ENCODE results near the gene SSNA1.
A peak's percentile ranks its signal among the peaks of the same experiment; 100 is the strongest.

Gene SSNA1

GRCh38 chr9:137168904-137169856 lies 19.3 kb upstream of the SSNA1 start:
- DNase-seq = peak; percentile 91

- no peak for DNase-seq
These were observed 18.5 kb upstream of the SSNA1 start, which contains the start of gene LRRC26 for GRCh38 chr9:137169896-137170358. Gene LRRC26 (minus strand): TSS chr9:137170051. CDS start chr9:137169943, 108 bp downstream.

GRCh38 chr9:137170486-137171148 lies 17.9 kb upstream of the SSNA1 start:
- no peak for DNase-seq

GRCh38 chr9:137171149-137171900 lies 17.2 kb upstream of the SSNA1 start:
- DNase-seq = no peak

GRCh38 chr9:137172901-137173795 lies 15.3 kb upstream of the SSNA1 start:
- DNase-seq = peak; percentile 13

GRCh38 chr9:137173796-137174664 lies 14.4 kb upstream of the SSNA1 start:
- DNase-seq = no peak

- DNase-seq = no peak
These were observed 13.7 kb upstream of the SSNA1 start for GRCh38 chr9:137174722-137175293.

- DNase-seq = no peak
These were observed 13.0 kb upstream of the SSNA1 start for GRCh38 chr9:137175345-137175961.

- DNase-seq = peak; percentile 52
These were observed 11.9 kb upstream of the SSNA1 start for GRCh38 chr9:137176302-137177182.

GRCh38 chr9:137178201-137178938 lies 10.1 kb upstream of the SSNA1 start:
- no peak for DNase-seq

GRCh38 chr9:137178939-137179630 lies 9.4 kb upstream of the SSNA1 start:
- no peak for DNase-seq

- no peak for DNase-seq
These were observed 8.7 kb upstream of the SSNA1 start for GRCh38 chr9:137179761-137180160.

- no peak for DNase-seq
These were observed 8.0 kb upstream of the SSNA1 start for GRCh38 chr9:137180491-137180890.

- DNase-seq = no peak
These were observed 6.8 kb upstream of the SSNA1 start for GRCh38 chr9:137181680-137182079.

GRCh38 chr9:137182836-137183235 lies 5.6 kb upstream of the SSNA1 start:
- DNase-seq = no peak

- DNase-seq = no peak
These were observed 4.4 kb upstream of the SSNA1 start for GRCh38 chr9:137183980-137184595.

Data from NCI-H510A treated with DMSO at 0.1 percent for 48 hours (cell line).